ENCODE measurements around the gene RAMP3. TPM values are rescaled to one million over a fixed set of nuclear protein-coding genes. Genes with fewer than 3 reads are reported as not detected.

Gene RAMP3
- total RNA-seq, 6 experiments from 2014 or later = 3.6 to 25.9 (median 23.4) TPM

DNA sequence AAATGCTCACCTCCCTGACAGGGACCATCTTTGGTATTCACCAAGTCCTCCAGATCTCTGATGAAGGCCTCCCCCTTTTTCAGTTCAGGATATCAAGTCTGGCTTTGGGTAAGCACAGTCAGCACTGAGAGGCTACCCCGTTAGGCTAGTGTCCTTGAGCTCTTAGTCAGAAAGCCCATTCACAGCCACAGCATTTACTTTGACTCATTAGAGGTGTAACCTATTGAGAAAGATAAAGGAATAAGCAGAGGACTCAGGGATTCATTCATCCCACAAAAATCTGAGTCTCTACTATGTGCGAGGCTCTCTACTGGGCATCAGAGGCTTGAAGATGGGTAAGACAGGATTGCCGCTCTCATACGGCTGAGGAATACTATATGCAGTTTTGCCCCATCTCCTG, 14.0 kb upstream of the RAMP3 start:
- H3K27me3 ChIP-seq = no peaks in the 10 kb centered on the region
- H3K27ac ChIP-seq = no peak overlapping the region
- no peaks in the 10 kb centered on the region for H3K4me1 ChIP-seq
- no peak for TF ChIP-seq POLR2A (IDR thresholded peaks at IDR 0.05)
- TF ChIP-seq, protein P1, sequence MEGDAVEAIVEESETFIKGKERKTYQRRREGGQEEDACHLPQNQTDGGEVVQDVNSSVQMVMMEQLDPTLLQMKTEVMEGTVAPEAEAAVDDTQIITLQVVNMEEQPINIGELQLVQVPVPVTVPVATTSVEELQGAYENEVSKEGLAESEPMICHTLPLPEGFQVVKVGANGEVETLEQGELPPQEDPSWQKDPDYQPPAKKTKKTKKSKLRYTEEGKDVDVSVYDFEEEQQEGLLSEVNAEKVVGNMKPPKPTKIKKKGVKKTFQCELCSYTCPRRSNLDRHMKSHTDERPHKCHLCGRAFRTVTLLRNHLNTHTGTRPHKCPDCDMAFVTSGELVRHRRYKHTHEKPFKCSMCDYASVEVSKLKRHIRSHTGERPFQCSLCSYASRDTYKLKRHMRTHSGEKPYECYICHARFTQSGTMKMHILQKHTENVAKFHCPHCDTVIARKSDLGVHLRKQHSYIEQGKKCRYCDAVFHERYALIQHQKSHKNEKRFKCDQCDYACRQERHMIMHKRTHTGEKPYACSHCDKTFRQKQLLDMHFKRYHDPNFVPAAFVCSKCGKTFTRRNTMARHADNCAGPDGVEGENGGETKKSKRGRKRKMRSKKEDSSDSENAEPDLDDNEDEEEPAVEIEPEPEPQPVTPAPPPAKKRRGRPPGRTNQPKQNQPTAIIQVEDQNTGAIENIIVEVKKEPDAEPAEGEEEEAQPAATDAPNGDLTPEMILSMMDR (IDR thresholded peaks at IDR 0.05) = no peak
- ATAC-seq (no peak), DNase-seq (no peak)
- no peaks in the 10 kb centered on the region for H3K36me3 ChIP-seq
- no peaks in the 10 kb centered on the region for H3K9me3 ChIP-seq
- intact Hi-C loops (cut with DNase I) = no loop called here
- no peak overlapping the region for H3K4me3 ChIP-seq
- WGBS (ENCODE audit: insufficient coverage, low coverage, low lambda C conversion rate, missing lambda C conversion rate) = 97% methylated on average over 4 of the region's 4 CpGs

GRCh38 chr7:45145881-45146280, 11.7 kb upstream of the RAMP3 start:
- H3K36me3 ChIP-seq = no peaks in the 10 kb centered on the region
- ATAC-seq (no peak), DNase-seq (no peak)
- no peaks in the 10 kb centered on the region for H3K4me1 ChIP-seq
- H3K4me3 ChIP-seq = no peak overlapping the region
- no peak overlapping the region for H3K27ac ChIP-seq
- no CpG with 5 or more reads among the region's 7 CpGs for WGBS (ENCODE audit: insufficient coverage, low coverage, low lambda C conversion rate, missing lambda C conversion rate)
- H3K9me3 ChIP-seq = no peaks in the 10 kb centered on the region
- TF ChIP-seq, protein P1 (IDR thresholded peaks at IDR 0.05) = no peak
- TF ChIP-seq POLR2A (IDR thresholded peaks at IDR 0.05) = no peak
- H3K27me3 ChIP-seq = no peaks in the 10 kb centered on the region
- intact Hi-C loops (cut with DNase I) = no loop called here

DNA sequence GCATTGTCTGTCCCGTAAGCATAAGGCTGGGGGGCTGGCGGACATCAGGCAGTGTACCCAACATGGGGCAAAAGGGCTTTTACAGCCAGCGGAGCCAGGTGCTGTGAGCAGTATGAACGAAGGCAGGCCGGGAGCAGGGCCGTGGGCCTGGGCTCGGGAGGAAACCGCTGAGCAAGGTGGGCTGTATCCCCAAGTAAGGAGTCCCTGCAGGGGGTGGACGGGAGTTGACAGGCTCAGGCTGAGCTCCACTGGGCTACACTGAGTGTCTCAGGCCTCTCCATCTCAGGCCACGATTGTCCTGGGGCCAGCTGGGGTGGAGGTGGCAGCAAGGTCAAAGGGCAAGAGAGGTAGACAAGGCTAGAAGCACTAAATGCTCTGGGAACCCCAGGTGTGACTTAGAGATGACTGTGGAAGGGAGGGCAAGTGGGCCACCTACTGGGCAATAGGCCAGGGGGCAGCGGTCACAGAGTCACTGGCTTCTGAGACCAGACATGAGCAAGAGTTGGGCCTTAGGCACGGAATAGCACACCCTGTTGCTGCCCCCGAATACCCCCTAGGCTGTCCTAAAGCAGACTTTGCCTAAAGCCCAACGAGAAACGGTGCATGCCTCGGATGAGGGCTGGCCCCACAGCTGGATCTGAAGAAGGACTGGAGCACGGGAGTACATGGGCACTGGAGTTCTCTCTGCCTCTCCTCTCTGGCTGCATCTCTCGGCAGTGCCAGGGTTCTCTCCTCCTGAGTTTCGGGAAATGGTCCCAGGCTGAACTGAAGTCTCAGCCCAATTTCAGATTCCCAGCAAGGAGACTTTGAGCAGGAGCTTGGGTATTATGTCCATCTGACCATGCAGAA, 10.8 kb upstream of the RAMP3 start:
- DNase-seq (no peak), ATAC-seq (no peak)
- Histone ChIP-seq H3K9me3 (no peaks in the 10 kb centered on the region), H3K27ac (no peak overlapping the region), H3K4me3 (no peak overlapping the region), H3K36me3 (no peaks in the 10 kb centered on the region), H3K4me1 (no peaks in the 10 kb centered on the region), H3K27me3 (no peaks in the 10 kb centered on the region)
- TF ChIP-seq, protein P1 (IDR thresholded peaks at IDR 0.05) = no peak
- no peak for TF ChIP-seq POLR2A (IDR thresholded peaks at IDR 0.05)
- WGBS (ENCODE audit: insufficient coverage, low coverage, low lambda C conversion rate, missing lambda C conversion rate) = 60% methylated on average over 4 of the region's 19 CpGs
- intact Hi-C loops (cut with DNase I) = no loop called here

GRCh38 chr7:45147858-45148652, 9.5 kb upstream of the RAMP3 start:
- H3K4me3 ChIP-seq = no peak overlapping the region
- H3K27me3 ChIP-seq = no peaks in the 10 kb centered on the region
- intact Hi-C loops (cut with DNase I) = no loop called here
- H3K4me1 ChIP-seq = no peaks in the 10 kb centered on the region
- TF ChIP-seq, protein P1 (IDR thresholded peaks at IDR 0.05) = no peak
- TF ChIP-seq POLR2A (IDR thresholded peaks at IDR 0.05) = no peak
- no peak for DNase-seq
- H3K36me3 ChIP-seq = no peaks in the 10 kb centered on the region
- H3K9me3 ChIP-seq = no peaks in the 10 kb centered on the region
- no peak for ATAC-seq
- H3K27ac ChIP-seq = no peak overlapping the region
- 64% methylated on average over 12 of the region's 32 CpGs for whole genome bisulfite sequencing (ENCODE audit: insufficient coverage, low coverage, low lambda C conversion rate, missing lambda C conversion rate)
